GM12875 (cell line): Measurements from ENCODE around the gene CPLANE1.
"Not testable (repeated sequence)": the region's sequence is repeated elsewhere in the genome, so short reads cannot be mapped to it uniquely, and the experiment has no call there.

ENCODE experiments used
- H3K4me3 ChIP-seq: one replicate; pipeline ENCODE4 v1.5.1; 2011; ENCODE audit warnings: low read depth, low read length, control low read depth
- CTCF ChIP-seq: IDR thresholded peaks from 2 replicates; pipeline ENCODE4 v1.5.1; 2011; ENCODE audit warnings: low read depth, mild to moderate bottlenecking, control low read depth, inconsistent platforms, low read length, moderate library complexity, borderline replicate concordance; ENCODE audit not compliant: insufficient read depth

CPLANE1 gene

DNA sequence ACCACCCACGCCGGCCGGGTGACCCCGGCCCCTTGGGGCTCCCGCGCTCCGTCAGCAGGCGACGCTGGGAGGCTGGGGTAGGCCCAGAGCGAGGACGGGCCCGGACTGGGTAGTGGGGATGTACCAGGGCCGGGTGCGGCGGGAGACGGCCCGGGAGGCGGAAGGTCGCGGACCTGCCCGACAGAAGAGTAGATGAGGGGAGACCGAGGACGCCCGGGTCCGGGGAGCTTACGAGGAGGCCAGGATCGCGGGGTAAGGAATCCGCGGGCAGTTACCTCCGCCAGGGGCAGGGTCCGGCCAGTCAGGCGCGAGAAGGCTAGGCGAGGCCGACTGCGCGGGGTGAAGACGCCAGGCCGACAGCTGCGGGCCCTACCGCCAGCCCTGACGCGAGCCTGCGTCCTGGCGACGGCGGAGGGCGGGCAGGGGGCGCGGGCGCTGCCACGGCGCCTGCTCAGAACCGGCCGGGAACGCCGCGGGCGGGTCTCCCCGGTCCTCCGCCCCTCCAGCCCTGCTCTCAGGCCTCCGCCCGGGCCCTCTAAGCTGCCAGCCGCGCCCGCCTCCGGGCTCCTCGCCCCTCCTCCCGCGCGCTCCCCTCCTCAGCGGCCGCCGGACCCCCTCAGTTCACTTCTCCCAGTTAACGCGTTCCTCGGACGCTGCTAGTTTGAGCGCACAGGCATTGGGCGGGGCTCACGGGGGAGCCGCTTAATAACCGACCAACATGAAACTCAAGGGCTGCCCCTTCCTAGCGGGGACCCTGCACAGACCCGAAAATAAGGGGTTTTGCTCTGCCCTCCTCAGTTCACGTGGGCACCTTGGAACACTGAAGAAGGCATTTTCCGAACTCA is at the start of gene CPLANE1:
CPLANE1 (minus strand) TSS at position 407 of the 845 bp plus-strand sequence. CDS start 1,678 bp downstream, outside the sequence.
- H3K4me3 ChIP-seq, result peak within 1 kb of the TSS; percentile 91
- TF ChIP-seq CTCF, result 0 out of 2 replicates have a peak, but pooled peaks have one; percentile 10

- not testable (repeated sequence) for H3K4me3 ChIP-seq
Observed at GRCh38 chr5:37296313-37296712, 47.1 kb upstream of the CPLANE1 start.

- no peak for TF ChIP-seq CTCF
- H3K4me3 ChIP-seq, result no peak overlapping the region
Observed at GRCh38 chr5:37283214-37283820, 34.1 kb upstream of the CPLANE1 start.

- no peak for TF ChIP-seq CTCF
- H3K4me3 ChIP-seq, result no peak overlapping the region
Observed at GRCh38 chr5:37275511-37275910, 26.3 kb upstream of the CPLANE1 start.

DNA sequence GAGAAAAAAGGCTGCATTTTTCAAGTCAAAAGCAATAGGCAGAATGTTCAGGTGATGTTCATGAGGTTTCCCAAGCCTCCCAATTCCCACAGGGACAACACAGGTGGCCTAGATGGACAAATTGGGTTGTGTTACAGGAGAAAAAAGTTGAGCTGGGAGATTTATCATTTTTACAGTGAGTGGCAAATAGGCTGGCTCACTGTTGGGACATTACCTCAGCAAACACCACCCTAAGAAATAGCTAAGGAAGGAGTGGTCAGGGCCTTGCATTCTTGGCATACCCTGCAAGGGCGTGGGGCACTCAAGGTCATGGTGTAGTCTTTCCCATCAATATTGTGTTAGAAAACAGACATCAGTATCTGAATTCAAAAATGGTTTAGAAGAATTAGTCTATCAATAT is 23.3 kb upstream of the CPLANE1 start:
- no peak for TF ChIP-seq CTCF
- H3K4me3 ChIP-seq, result no peak overlapping the region

GRCh38 chr5:37268100-37268499 is 18.9 kb upstream of the CPLANE1 start:
- not testable (repeated sequence) for H3K4me3 ChIP-seq

DNA sequence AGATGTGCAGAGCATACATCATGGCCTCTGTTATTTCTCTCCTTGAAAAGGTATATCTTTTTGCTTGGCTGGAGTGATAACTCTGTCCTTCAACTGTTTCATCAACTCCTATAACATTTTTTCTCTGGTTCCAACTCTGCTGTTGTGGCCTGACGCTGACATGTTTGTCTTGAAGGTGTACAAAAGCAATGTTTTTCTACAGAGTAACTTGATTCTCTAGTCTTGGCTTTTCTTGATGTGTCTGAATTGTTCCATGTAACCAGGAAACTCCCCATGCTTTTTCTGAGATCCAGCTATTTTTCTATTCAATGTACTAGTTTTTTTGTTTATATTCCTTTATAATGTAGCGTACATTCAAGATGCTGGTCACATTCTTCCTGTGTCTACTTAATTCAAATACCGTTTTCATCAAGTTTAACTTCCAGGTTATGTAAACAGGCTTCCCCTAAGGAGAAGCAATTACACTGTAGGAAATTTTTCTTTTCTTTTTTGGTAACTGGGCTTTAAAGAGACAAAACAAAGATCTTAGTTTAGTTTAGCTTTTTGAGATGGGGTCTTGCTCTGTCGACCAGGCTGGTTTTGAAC is 6.7 kb upstream of the CPLANE1 start:
- no peak for TF ChIP-seq CTCF

GRCh38 chr5:37254581-37254980 is 5.4 kb upstream of the CPLANE1 start:
- no peak for TF ChIP-seq CTCF
- H3K4me3 ChIP-seq, result no peak overlapping the region

More for the DNA sequence above, 6.7 kb upstream of the CPLANE1 start:
- no peak overlapping the region for H3K4me3 ChIP-seq
